OCI-LY7 (cell line): Measurements from ENCODE around the gene E2F3. TPM values are rescaled to one million over a fixed set of nuclear protein-coding genes. Genes with fewer than 3 reads are reported as not detected.

Source experiments
- BruUV-seq: library from RNA; stranded (reverse); fragments of 400-500 nt; replicated peaks from 2 replicates; lab custom pipeline; 2021; lab: Mats Ljungman, UMichigan
- CTCF ChIA-PET: fragments of 300-600 bp; sonication (Branson Sonifier 250); formaldehyde crosslinking; loops from one replicate; lab custom pipeline; 2022; ENCODE audit warnings: antibody characterized with exemption; ENCODE audit not compliant: unreplicated experiment; lab: Charles Lee
- POLR2A ChIA-PET: fragments of 300-600 bp; sonication (Branson Sonifier 250); formaldehyde crosslinking; loops from one replicate; lab custom pipeline; 2022; ENCODE audit warnings: antibody characterized with exemption; lab: Charles Lee
- DNase-seq: peaks from one replicate; pipeline ENCODE4 v3.0.0-alpha.2; 2015; ENCODE audit warnings: low spot score
- H2AFZ ChIP-seq: fragments of 200-600 bp; sonication (generic), shearing (Covaris generic); 2 replicates; pipeline ENCODE4 v1.6.1; 2014; ENCODE audit warnings: mild to moderate bottlenecking, antibody characterized with exemption, low read length, moderate library complexity
- H3K27ac ChIP-seq: fragments of 200-600 bp; sonication (generic); 2 replicates; pipeline ENCODE4 v1.5.1; 2014; ENCODE audit warnings: mixed run types, low read depth, mild to moderate bottlenecking, moderate library complexity, low read length, inconsistent platforms; ENCODE audit not compliant: poor library complexity, severe bottlenecking
- H3K36me3 ChIP-seq: fragments of 200-600 bp; sonication (generic); 2 replicates; pipeline ENCODE4 v1.6.1; 2014; ENCODE audit warnings: mild to moderate bottlenecking, antibody characterized with exemption, low read length, moderate library complexity, mixed read lengths; ENCODE audit not compliant: insufficient read depth
- H3K4me1 ChIP-seq: fragments of 200-600 bp; sonication (generic); 2 replicates; pipeline ENCODE4 v1.5.1; 2014; ENCODE audit warnings: mild to moderate bottlenecking, low read length; ENCODE audit not compliant: insufficient read depth, poor library complexity, severe bottlenecking
- H3K4me2 ChIP-seq: fragments of 200-600 bp; sonication (generic); 2 replicates; pipeline ENCODE4 v1.6.1; 2014; ENCODE audit warnings: mild to moderate bottlenecking, low read length
- H3K4me3 ChIP-seq: fragments of 200-600 bp; sonication (generic); 2 replicates; pipeline ENCODE4 v1.5.1; 2014; ENCODE audit warnings: mild to moderate bottlenecking, low read depth, low read length; ENCODE audit not compliant: poor library complexity, severe bottlenecking
- H3K79me2 ChIP-seq: fragments of 200-600 bp; sonication (generic); 2 replicates; pipeline ENCODE4 v1.6.1; 2016; ENCODE audit warnings: low read depth, mild to moderate bottlenecking, low read length, moderate library complexity, mixed read lengths; ENCODE audit not compliant: insufficient read depth
- H3K9me2 ChIP-seq: fragments of 200-600 bp; sonication (generic); 2 replicates; pipeline ENCODE4 v1.6.1; 2016; ENCODE audit warnings: mild to moderate bottlenecking, low read length, mixed read lengths; ENCODE audit not compliant: insufficient read depth
- H3K9me3 ChIP-seq: fragments of 200-600 bp; sonication (generic); 2 replicates; pipeline ENCODE4 v1.6.1; 2014; ENCODE audit warnings: mild to moderate bottlenecking, mixed run types, low read length, mixed read lengths
- H4K20me1 ChIP-seq: fragments of 200-600 bp; sonication (generic); 2 replicates; pipeline ENCODE4 v1.6.1; 2014; ENCODE audit warnings: mild to moderate bottlenecking, antibody characterized with exemption, low read length, moderate library complexity, mixed read lengths; ENCODE audit not compliant: insufficient read depth
- EZH2phosphoT487 ChIP-seq: fragments of 200-600 bp; sonication (generic); IDR thresholded peaks from 2 replicates; pipeline ENCODE4 v1.6.1; 2018; ENCODE audit warnings: low read depth, borderline replicate concordance, mild to moderate bottlenecking, mixed run types, antibody characterized with exemption, low read length, moderate library complexity, mixed read lengths
- intact Hi-C: fragments of 100-400 bp; cut with micrococcal nuclease; formaldehyde crosslinking; loops from one replicate; pipeline ENCODE4 v1.10.0; 2022; ENCODE audit not compliant: unreplicated experiment
- total RNA-seq, 2 experiments: library from RNA; depleted of rRNA in 1 of 2; stranded (reverse); fragments of >200 nt in 1 of 2; shearing (Covaris generic) in 1 of 2; gene quantifications; 2 replicates each; pipeline ENCODE4 v1.2.3, GENCODE V29; 2014 to 2022
- TF ChIP-seq, protein P1 (sequence below): fragments of 200-600 bp; sonication (generic); conservative IDR thresholded peaks from 2 replicates; pipeline ENCODE4 v1.5.1; 2014; ENCODE audit warnings: mild to moderate bottlenecking, antibody characterized with exemption, low read length, moderate library complexity, mixed read lengths

The E2F3 gene
- total RNA-seq, 2 experiments from 2014 or later, result 12.4 to 31.2 TPM

DNA sequence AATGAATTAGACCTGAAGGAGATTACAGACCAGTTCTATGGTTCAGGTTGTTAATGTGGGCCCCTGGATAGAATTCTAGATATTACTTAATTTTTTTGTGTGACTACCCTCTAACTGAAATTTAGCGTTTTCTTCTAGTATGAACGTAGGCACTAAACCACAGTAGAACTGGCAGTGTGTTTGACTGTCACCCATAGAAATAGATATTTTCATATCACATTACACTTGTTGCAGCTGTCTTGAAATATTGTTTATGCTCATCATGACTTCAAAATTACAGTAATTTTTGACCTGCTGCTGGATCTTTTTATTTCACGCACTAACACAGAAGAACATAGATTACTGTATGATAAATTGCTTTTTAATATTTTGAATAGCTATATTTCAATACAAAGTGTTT, 31.6 kb downstream of the E2F3 start:
- H3K4me2 ChIP-seq, result no peak overlapping the region
- ChIA-PET CTCF (no interaction called here), POLR2A (interaction anchor here (1.7 kb wide), 1 partner anchor 29 kb away, joined by 4 read pairs; no protein-coding TSS in a partner anchor)
- peaks cover 82% of the 10 kb centered on the region for H3K36me3 ChIP-seq
- no peak overlapping the region for H3K4me3 ChIP-seq
- H3K9me2 ChIP-seq, result no peaks in the 10 kb centered on the region
- H3K9me3 ChIP-seq, result no peaks in the 10 kb centered on the region
- H3K27ac ChIP-seq, result no peak overlapping the region
- intact Hi-C loops, result no loop called here
- BruUV-seq, result no TSS peak
- no peaks in the 10 kb centered on the region; the same call in 1 of the 2 replicates for H4K20me1 ChIP-seq
- DNase-seq, result no peak
- no peak for TF ChIP-seq EZH2phosphoT487
- TF ChIP-seq, protein P1, sequence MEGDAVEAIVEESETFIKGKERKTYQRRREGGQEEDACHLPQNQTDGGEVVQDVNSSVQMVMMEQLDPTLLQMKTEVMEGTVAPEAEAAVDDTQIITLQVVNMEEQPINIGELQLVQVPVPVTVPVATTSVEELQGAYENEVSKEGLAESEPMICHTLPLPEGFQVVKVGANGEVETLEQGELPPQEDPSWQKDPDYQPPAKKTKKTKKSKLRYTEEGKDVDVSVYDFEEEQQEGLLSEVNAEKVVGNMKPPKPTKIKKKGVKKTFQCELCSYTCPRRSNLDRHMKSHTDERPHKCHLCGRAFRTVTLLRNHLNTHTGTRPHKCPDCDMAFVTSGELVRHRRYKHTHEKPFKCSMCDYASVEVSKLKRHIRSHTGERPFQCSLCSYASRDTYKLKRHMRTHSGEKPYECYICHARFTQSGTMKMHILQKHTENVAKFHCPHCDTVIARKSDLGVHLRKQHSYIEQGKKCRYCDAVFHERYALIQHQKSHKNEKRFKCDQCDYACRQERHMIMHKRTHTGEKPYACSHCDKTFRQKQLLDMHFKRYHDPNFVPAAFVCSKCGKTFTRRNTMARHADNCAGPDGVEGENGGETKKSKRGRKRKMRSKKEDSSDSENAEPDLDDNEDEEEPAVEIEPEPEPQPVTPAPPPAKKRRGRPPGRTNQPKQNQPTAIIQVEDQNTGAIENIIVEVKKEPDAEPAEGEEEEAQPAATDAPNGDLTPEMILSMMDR, result no peak
- H3K79me2 ChIP-seq, result peaks cover 82% of the 10 kb centered on the region
- no peak overlapping the region for H2AFZ ChIP-seq
- H3K4me1 ChIP-seq, result peaks cover 7% of the 10 kb centered on the region

DNA sequence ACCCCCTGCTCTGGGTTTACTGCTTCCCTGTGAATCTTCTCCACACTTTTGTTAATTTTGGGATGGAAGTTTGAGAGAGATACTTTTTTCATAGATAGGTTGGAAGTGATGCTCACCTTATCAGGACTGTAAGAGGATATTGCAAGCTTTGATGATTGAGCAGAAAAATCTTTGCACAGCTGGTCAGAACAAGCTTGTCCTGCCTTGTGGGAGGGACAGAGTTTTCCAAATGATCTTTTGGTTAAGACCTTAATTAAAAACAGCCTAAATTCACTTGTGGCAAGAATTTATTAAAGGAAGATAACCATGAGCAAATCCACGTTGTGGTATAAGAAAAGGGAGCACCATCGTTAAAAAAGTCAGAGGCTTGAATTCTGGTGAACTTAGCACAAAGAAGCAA, 32.2 kb downstream of the E2F3 start:
- ChIA-PET CTCF (no interaction called here), POLR2A (interaction anchor here (0.5 to 1.7 kb wide), 3 partner anchors 29 to 55 kb away, joined by 4 to 6 read pairs (median 5); no protein-coding TSS in a partner anchor)
- H3K79me2 ChIP-seq, result peaks cover 82% of the 10 kb centered on the region
- H3K27ac ChIP-seq, result no peak overlapping the region
- no peak overlapping the region for H2AFZ ChIP-seq
- intact Hi-C loops, result no loop called here
- peaks cover 7% of the 10 kb centered on the region for H3K4me1 ChIP-seq
- H3K36me3 ChIP-seq, result peaks cover 82% of the 10 kb centered on the region
- H3K9me2 ChIP-seq, result no peaks in the 10 kb centered on the region
- H3K9me3 ChIP-seq, result no peaks in the 10 kb centered on the region
- no peak for DNase-seq
- no peak overlapping the region for H3K4me3 ChIP-seq
- no peak overlapping the region for H3K4me2 ChIP-seq
- no peaks in the 10 kb centered on the region; the same call in 1 of the 2 replicates for H4K20me1 ChIP-seq
- no peak for TF ChIP-seq EZH2phosphoT487
- TF ChIP-seq, protein P1, result no peak
- no TSS peak for BruUV-seq

DNA sequence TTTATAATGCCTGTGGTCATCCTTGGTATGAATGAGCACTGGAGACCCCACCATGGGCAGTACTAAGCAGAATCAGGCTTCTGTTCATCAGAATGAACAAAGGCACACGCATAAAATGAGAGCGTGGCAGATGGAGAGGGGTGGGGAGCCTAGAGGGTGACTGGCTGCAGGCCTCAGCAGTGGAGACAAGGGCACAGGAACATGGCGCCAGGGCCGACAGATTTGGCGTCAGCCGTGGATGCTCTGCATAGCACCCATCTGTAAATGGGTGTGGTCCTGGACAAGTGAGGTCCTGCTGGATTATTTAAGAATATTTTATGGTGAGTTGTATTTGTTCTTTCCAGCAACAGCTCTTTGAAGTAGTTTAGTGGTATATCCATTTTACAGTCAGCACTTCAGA, 33.1 kb downstream of the E2F3 start:
- POLR2A ChIA-PET, result interaction anchor here (1.1 to 1.7 kb wide), 2 partner anchors 28 to 30 kb away, joined by 4 to 5 read pairs; no protein-coding TSS in a partner anchor

More for the DNA sequence above, 33.1 kb downstream of the E2F3 start:
- H3K4me2 ChIP-seq, result no peak overlapping the region
- CTCF ChIA-PET, result no interaction called here
- H4K20me1 ChIP-seq, result no peaks in the 10 kb centered on the region; the same call in 1 of the 2 replicates
- no peak for TF ChIP-seq EZH2phosphoT487
- TF ChIP-seq, protein P1, result no peak
- no peak for DNase-seq
- no peak overlapping the region for H3K27ac ChIP-seq
- H3K4me1 ChIP-seq, result peaks cover 7% of the 10 kb centered on the region
- intact Hi-C loops, result no loop called here
- H3K4me3 ChIP-seq, result no peak overlapping the region
- peaks cover 83% of the 10 kb centered on the region for H3K36me3 ChIP-seq
- no TSS peak for BruUV-seq
- no peak overlapping the region for H2AFZ ChIP-seq
- H3K9me3 ChIP-seq, result no peaks in the 10 kb centered on the region
- peaks cover 82% of the 10 kb centered on the region for H3K79me2 ChIP-seq
- no peaks in the 10 kb centered on the region for H3K9me2 ChIP-seq
